OCI-LY1 (cell line): ENCODE measurements around the gene TMEM175.

Source experiments
- H2AFZ ChIP-seq: fragments of 200-600 bp; sonication (generic), shearing (Covaris generic); 2 replicates; pipeline ENCODE4 v1.6.0; 2014; ENCODE audit warnings: antibody characterized with exemption, mild to moderate bottlenecking, low read length
- H3F3A ChIP-seq: fragments of 200-600 bp; sonication (generic), shearing (Covaris generic); 2 replicates; pipeline ENCODE4 v1.6.0; 2014; ENCODE audit warnings: mild to moderate bottlenecking, antibody characterized with exemption, low read length, moderate library complexity; ENCODE audit not compliant: insufficient read depth
- H3K27ac ChIP-seq: fragments of 200-600 bp; sonication (generic); 2 replicates; pipeline ENCODE4 v1.5.1; 2014; ENCODE audit warnings: low read length, mixed run types, mild to moderate bottlenecking, low read depth; ENCODE audit not compliant: poor library complexity, severe bottlenecking
- H3K27me3 ChIP-seq: fragments of 200-600 bp; sonication (generic); 2 replicates; pipeline ENCODE4 v1.6.0; 2014; ENCODE audit warnings: antibody characterized with exemption, mild to moderate bottlenecking, low read length, moderate library complexity; ENCODE audit not compliant: insufficient read depth
- H3K36me3 ChIP-seq: fragments of 200-600 bp; sonication (generic); 2 replicates; pipeline ENCODE4 v1.6.1; 2014; ENCODE audit warnings: mild to moderate bottlenecking, antibody characterized with exemption, low read length, moderate library complexity, mixed read lengths; ENCODE audit not compliant: insufficient read depth
- H3K4me1 ChIP-seq: fragments of 200-600 bp; sonication (generic); 2 replicates; pipeline ENCODE4 v1.5.1; 2014; ENCODE audit warnings: mild to moderate bottlenecking, low read length, moderate library complexity; ENCODE audit not compliant: insufficient read depth, severe bottlenecking
- H3K4me2 ChIP-seq: fragments of 200-600 bp; sonication (generic), shearing (Covaris generic); 2 replicates; pipeline ENCODE4 v1.6.1; 2014; ENCODE audit warnings: low read length
- H3K4me3 ChIP-seq: fragments of 200-600 bp; sonication (generic); 2 replicates; pipeline ENCODE4 v1.5.1; 2014; ENCODE audit warnings: low read length, low read depth, mild to moderate bottlenecking, mixed read lengths; ENCODE audit not compliant: poor library complexity, severe bottlenecking
- H3K79me2 ChIP-seq: fragments of 200-600 bp; shearing (Covaris generic); 2 replicates; pipeline ENCODE4 v1.6.1; 2016; ENCODE audit warnings: mixed run types, low read length, mixed read lengths; ENCODE audit not compliant: insufficient read depth
- H3K9ac ChIP-seq: fragments of 200-600 bp; sonication (generic), shearing (Covaris generic); 2 replicates; pipeline ENCODE4 v1.6.1; 2014; ENCODE audit warnings: mild to moderate bottlenecking, low read length, mixed read lengths
- H3K9me2 ChIP-seq: fragments of 200-600 bp; sonication (generic), shearing (Covaris generic); 2 replicates; pipeline ENCODE4 v1.6.1; 2014; ENCODE audit warnings: low read depth, mild to moderate bottlenecking, low read length, mixed read lengths
- H3K9me3 ChIP-seq: fragments of 200-600 bp; shearing (Covaris generic); 2 replicates; pipeline ENCODE4 v1.6.1; 2014; ENCODE audit warnings: low read length, mixed read lengths
- H4K20me1 ChIP-seq: fragments of 200-600 bp; sonication (generic), shearing (Covaris generic); 2 replicates; pipeline ENCODE4 v1.6.0; 2016; ENCODE audit warnings: mild to moderate bottlenecking, low read length; ENCODE audit not compliant: insufficient read depth
- CTCF ChIP-seq: fragments of 200-600 bp; sonication (generic), shearing (Covaris generic); IDR thresholded peaks from 2 replicates; pipeline ENCODE4 v1.5.1; 2017; ENCODE audit warnings: mild to moderate bottlenecking, antibody characterized with exemption, low read length, moderate library complexity, mixed read lengths
- EZH2 ChIP-seq: fragments of 200-600 bp; sonication (generic), shearing (Covaris generic); IDR thresholded peaks from 2 replicates; pipeline ENCODE4 v1.8.0; 2017; ENCODE audit warnings: borderline replicate concordance, mixed run types, mild to moderate bottlenecking, antibody characterized with exemption, low read length, moderate library complexity, mixed read lengths

TMEM175 gene

DNA sequence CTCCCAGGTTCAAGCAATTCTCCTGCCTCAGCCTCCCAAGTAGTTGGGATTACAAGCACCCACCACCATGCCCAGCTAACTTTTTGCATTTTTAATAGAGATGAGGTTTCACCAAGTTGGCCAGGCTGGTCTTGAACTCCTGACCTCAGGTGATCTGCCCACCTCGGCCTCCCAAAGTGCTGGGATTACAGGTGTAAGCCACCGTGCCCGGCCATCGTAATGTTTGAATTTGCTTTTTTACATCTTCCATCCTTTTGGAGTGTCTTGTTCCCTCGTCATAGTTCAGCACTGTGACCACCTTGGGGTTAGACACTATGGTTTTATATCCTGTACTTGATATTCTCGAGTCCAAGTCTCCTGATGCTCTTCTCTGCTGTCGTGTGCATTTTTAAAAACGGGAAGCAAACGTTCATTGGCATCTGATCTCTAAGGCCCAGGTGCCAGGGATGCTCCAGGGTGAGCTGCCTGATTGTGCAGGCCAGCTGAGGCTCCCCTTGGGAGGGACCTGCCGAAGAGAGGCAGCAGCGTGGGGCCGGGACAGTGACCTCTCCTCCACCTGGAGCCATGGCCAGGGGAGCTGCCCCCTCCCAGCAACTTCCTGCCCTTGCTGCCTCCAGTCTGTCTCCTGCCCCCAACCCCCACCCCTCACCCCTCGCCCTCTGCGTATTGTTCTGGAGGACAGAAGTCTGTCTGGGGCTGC lies 24.4 kb downstream of the TMEM175 start:
- no peaks in the 10 kb centered on the region for H3F3A ChIP-seq
- no peaks in the 10 kb centered on the region for H3K9me3 ChIP-seq
- no peak overlapping the region for H2AFZ ChIP-seq
- H3K4me3 ChIP-seq: no peak overlapping the region
- no peaks in the 10 kb centered on the region for H3K79me2 ChIP-seq
- H3K4me1 ChIP-seq: no peaks in the 10 kb centered on the region
- H3K27ac ChIP-seq: no peak overlapping the region
- H3K36me3 ChIP-seq: no peaks in the 10 kb centered on the region; the same call in 1 of the 2 replicates
- H3K9me2 ChIP-seq: no peaks in the 10 kb centered on the region
- H4K20me1 ChIP-seq: no peaks in the 10 kb centered on the region
- TF ChIP-seq EZH2 (no peak), CTCF (no peak)
- no peak overlapping the region for H3K4me2 ChIP-seq
- no peak overlapping the region for H3K9ac ChIP-seq
- no peaks in the 10 kb centered on the region for H3K27me3 ChIP-seq

- no peaks in the 10 kb centered on the region for H3F3A ChIP-seq
- no peak overlapping the region for H3K27ac ChIP-seq
- H3K36me3 ChIP-seq: no peaks in the 10 kb centered on the region; the same call in 1 of the 2 replicates
- no peaks in the 10 kb centered on the region for H4K20me1 ChIP-seq
- H3K4me2 ChIP-seq: no peak overlapping the region
- peaks cover 3% of the 10 kb centered on the region for H3K4me1 ChIP-seq
- TF ChIP-seq EZH2 (no peak), CTCF (no peak)
- no peaks in the 10 kb centered on the region for H3K27me3 ChIP-seq
- no peak overlapping the region for H2AFZ ChIP-seq
- no peak overlapping the region for H3K9ac ChIP-seq
- H3K4me3 ChIP-seq: no peak overlapping the region
- H3K79me2 ChIP-seq: no peaks in the 10 kb centered on the region
- H3K9me2 ChIP-seq: no peaks in the 10 kb centered on the region
- no peaks in the 10 kb centered on the region for H3K9me3 ChIP-seq
These were observed 24.9 kb downstream of the TMEM175 start for GRCh38 chr4:957231-957580.

DNA sequence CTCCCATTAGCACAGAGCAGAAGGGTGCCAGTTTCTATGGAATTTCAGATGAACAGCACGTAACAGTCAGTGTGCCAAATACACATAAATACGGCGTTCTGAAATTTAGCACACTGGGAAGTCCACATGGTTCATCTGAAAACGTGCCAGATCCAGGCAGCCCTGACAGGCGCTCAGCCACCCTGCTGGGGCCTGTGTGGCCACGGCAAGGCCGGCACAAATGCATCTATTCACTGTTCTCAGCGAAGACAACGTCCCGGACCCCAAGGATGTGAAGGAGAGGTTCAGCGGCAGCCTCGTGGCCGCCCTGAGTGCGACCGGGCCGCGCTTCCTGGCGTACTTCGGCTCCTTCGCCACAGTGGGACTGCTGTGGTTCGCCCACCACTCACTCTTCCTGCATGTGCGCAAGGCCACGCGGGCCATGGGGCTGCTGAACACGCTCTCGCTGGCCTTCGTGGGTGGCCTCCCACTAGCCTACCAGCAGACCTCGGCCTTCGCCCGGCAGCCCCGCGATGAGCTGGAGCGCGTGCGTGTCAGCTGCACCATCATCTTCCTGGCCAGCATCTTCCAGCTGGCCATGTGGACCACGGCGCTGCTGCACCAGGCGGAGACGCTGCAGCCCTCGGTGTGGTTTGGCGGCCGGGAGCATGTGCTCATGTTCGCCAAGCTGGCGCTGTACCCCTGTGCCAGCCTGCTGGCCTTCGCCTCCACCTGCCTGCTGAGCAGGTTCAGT lies 25.5 kb downstream of the TMEM175 start:
- no peaks in the 10 kb centered on the region for H3F3A ChIP-seq
- no peaks in the 10 kb centered on the region for H4K20me1 ChIP-seq
- no peak overlapping the region for H3K4me3 ChIP-seq
- no peak overlapping the region for H3K4me2 ChIP-seq
- no peak overlapping the region for H3K9ac ChIP-seq
- no peaks in the 10 kb centered on the region; the same call in 1 of the 2 replicates for H3K36me3 ChIP-seq
- H3K27ac ChIP-seq: no peak overlapping the region
- H3K4me1 ChIP-seq: peaks cover 3% of the 10 kb centered on the region
- H3K9me3 ChIP-seq: no peaks in the 10 kb centered on the region
- no peaks in the 10 kb centered on the region for H3K79me2 ChIP-seq
- H3K9me2 ChIP-seq: no peaks in the 10 kb centered on the region
- TF ChIP-seq EZH2 (no peak), CTCF (no peak)
- H2AFZ ChIP-seq: no peak overlapping the region
- no peaks in the 10 kb centered on the region for H3K27me3 ChIP-seq
